Endothelial cell of umbilical vein (primary cell): ENCODE data around the gene ARID1B.

Source experiments
- CTCF ChIP-seq, 2 donors: IDR thresholded peaks; 1 replicate in 1 of 2; 2 replicates in 1 of 2; pipeline ENCODE4 v1.5.1; 2011; ENCODE audit warnings: low read length in 2 of 2, mild to moderate bottlenecking in 2 of 2, moderate library complexity in 2 of 2, control low read depth in 1 of 2, inconsistent platforms in 1 of 2, low read depth in 1 of 2; ENCODE audit not compliant: insufficient read depth in 1 of 2; ENCODE audit errors: extremely low read depth in 1 of 2
- EZH2 ChIP-seq: IDR thresholded peaks from 2 replicates; pipeline ENCODE4 v1.6.1; 2012; ENCODE audit warnings: borderline replicate concordance, low read depth, mild to moderate bottlenecking, moderate library complexity, low read length, inconsistent platforms; ENCODE audit not compliant: severe bottlenecking
- MAX ChIP-seq: IDR thresholded peaks from 2 replicates; pipeline ENCODE4 v1.6.1; 2011; ENCODE audit not compliant: insufficient read depth, insufficient read length
- POLR2A ChIP-seq: IDR thresholded peaks from 2 replicates; pipeline ENCODE4 v1.6.1; 2012; ENCODE audit warnings: low read depth, mild to moderate bottlenecking, control low read depth, low read length

- no peak for TF ChIP-seq EZH2
- no peak for TF ChIP-seq CTCF (IDR thresholded peaks at IDR 0.05; ENCODE audit: extremely low read depth in 1 of 2, insufficient read depth in 1 of 2, low read depth in 1 of 2, low read length in 2 of 2)
- TF ChIP-seq POLR2A = no peak
- no peak for TF ChIP-seq MAX
Observed at GRCh38 chr6:157047328-157047727, 270.1 kb downstream of the ARID1B start.
